ENCODE results near the gene BSN.

Gene BSN

GRCh38 chr3:49625071-49625470 is 70.8 kb downstream of the BSN start:
- in situ Hi-C loops (cut with MboI; ENCODE audit: low sequenced_read_pairs) = no loop called here

GRCh38 chr3:49626101-49626581 is 71.9 kb downstream of the BSN start:
- in situ Hi-C loops (cut with MboI; ENCODE audit: low sequenced_read_pairs) = no loop called here

- in situ Hi-C loops (cut with MboI; ENCODE audit: low sequenced_read_pairs) = no loop called here
These were observed 72.5 kb downstream of the BSN start for GRCh38 chr3:49626796-49627195.

GRCh38 chr3:49627634-49628033 is 73.4 kb downstream of the BSN start:
- in situ Hi-C loops (cut with MboI; ENCODE audit: low sequenced_read_pairs) = no loop called here

GRCh38 chr3:49628249-49628648 is 74.0 kb downstream of the BSN start:
- in situ Hi-C loops (cut with MboI; ENCODE audit: low sequenced_read_pairs) = no loop called here

- in situ Hi-C loops (cut with MboI; ENCODE audit: low sequenced_read_pairs) = no loop called here
These were observed 75.2 kb downstream of the BSN start for GRCh38 chr3:49629451-49629850.

GRCh38 chr3:49629866-49630265 is 75.6 kb downstream of the BSN start:
- in situ Hi-C loops (cut with MboI; ENCODE audit: low sequenced_read_pairs) = no loop called here

- in situ Hi-C loops (cut with MboI; ENCODE audit: low sequenced_read_pairs) = no loop called here
These were observed 76.5 kb downstream of the BSN start for GRCh38 chr3:49630784-49631183.

GRCh38 chr3:49634736-49635135 is 80.5 kb downstream of the BSN start:
- in situ Hi-C loops (cut with MboI; ENCODE audit: low sequenced_read_pairs) = no loop called here

GRCh38 chr3:49636883-49637609 is 82.8 kb downstream of the BSN start:
- in situ Hi-C loops (cut with MboI; ENCODE audit: low sequenced_read_pairs) = no loop called here

GRCh38 chr3:49638445-49638844 is 84.2 kb downstream of the BSN start:
- in situ Hi-C loops (cut with MboI; ENCODE audit: low sequenced_read_pairs) = no loop called here

GRCh38 chr3:49639551-49639950 is 85.3 kb downstream of the BSN start:
- in situ Hi-C loops (cut with MboI; ENCODE audit: low sequenced_read_pairs) = no loop called here

GRCh38 chr3:49641292-49641691 is 87.0 kb downstream of the BSN start:
- in situ Hi-C loops (cut with MboI; ENCODE audit: low sequenced_read_pairs) = no loop called here

GRCh38 chr3:49641921-49642707 is 87.8 kb downstream of the BSN start:
- in situ Hi-C loops (cut with MboI; ENCODE audit: low sequenced_read_pairs) = no loop called here

GRCh38 chr3:49642708-49643145 is 88.5 kb downstream of the BSN start:
- in situ Hi-C loops (cut with MboI; ENCODE audit: low sequenced_read_pairs) = no loop called here

- in situ Hi-C loops (cut with MboI; ENCODE audit: low sequenced_read_pairs) = no loop called here
These were observed 90.4 kb downstream of the BSN start for GRCh38 chr3:49644684-49645083.

- in situ Hi-C loops (cut with MboI; ENCODE audit: low sequenced_read_pairs) = no loop called here
These were observed 92.0 kb downstream of the BSN start for GRCh38 chr3:49646236-49646635.

- in situ Hi-C loops (cut with MboI; ENCODE audit: low sequenced_read_pairs) = no loop called here
These were observed 93.5 kb downstream of the BSN start for GRCh38 chr3:49647741-49648140.

GRCh38 chr3:49648354-49649019 is 94.2 kb downstream of the BSN start:
- in situ Hi-C loops (cut with MboI; ENCODE audit: low sequenced_read_pairs) = no loop called here

GRCh38 chr3:49649576-49649975 is 95.3 kb downstream of the BSN start:
- in situ Hi-C loops (cut with MboI; ENCODE audit: low sequenced_read_pairs) = no loop called here

GRCh38 chr3:49650177-49650576 is 95.9 kb downstream of the BSN start:
- in situ Hi-C loops (cut with MboI; ENCODE audit: low sequenced_read_pairs) = loop anchor here (25.0 kb wide), 1 partner anchor 88 kb away; the partner anchor contains the start of gene BSN
